ENCODE data around the gene CALHM5.
"Not testable (repeated sequence)": the region's sequence is repeated elsewhere in the genome, so short reads cannot be mapped to it uniquely, and the experiment has no call there.

CALHM5 gene

GRCh38 chr6:116483616-116484015 is 27.8 kb upstream of the CALHM5 start:
- Histone ChIP-seq H3K79me2 (ENCODE audit: insufficient read depth, low read depth) (no peaks in the 10 kb centered on the region), H2AFZ (ENCODE audit: low read depth) (no peak overlapping the region), H3K9ac (no peak overlapping the region), H3K27me3 (ENCODE audit: insufficient read depth, low read depth) (no peaks in the 10 kb centered on the region), H3K36me3 (ENCODE audit: insufficient read depth) (no peaks in the 10 kb centered on the region), H4K20me1 (ENCODE audit: insufficient read depth) (no peaks in the 10 kb centered on the region), H3K27ac (no peak overlapping the region), H3K4me1 (ENCODE audit: low read depth, poor library complexity, severe bottlenecking) (peaks cover 19% of the 10 kb centered on the region), H3K4me2 (no peak overlapping the region), H3K4me3 (IDR thresholded peaks at IDR 0.05; ENCODE audit: insufficient read depth, low read depth, low read length) (no peak overlapping the region)
- no peak for TF ChIP-seq CTCF (conservative IDR thresholded peaks at IDR 0.05; ENCODE audit: low read depth, low read length)

GRCh38 chr6:116485559-116486184 is 25.8 kb upstream of the CALHM5 start:
- H3K36me3 ChIP-seq (ENCODE audit: insufficient read depth): no peaks in the 10 kb centered on the region
- no peak overlapping the region for H3K27ac ChIP-seq
- no peak overlapping the region for H3K9ac ChIP-seq
- peaks cover 19% of the 10 kb centered on the region for H3K4me1 ChIP-seq (ENCODE audit: low read depth, poor library complexity, severe bottlenecking)
- H3K4me3 ChIP-seq (IDR thresholded peaks at IDR 0.05; ENCODE audit: insufficient read depth, low read depth, low read length): no peak overlapping the region
- no peak overlapping the region for H2AFZ ChIP-seq (ENCODE audit: low read depth)
- no peaks in the 10 kb centered on the region for H4K20me1 ChIP-seq (ENCODE audit: insufficient read depth)
- no peaks in the 10 kb centered on the region for H3K27me3 ChIP-seq (ENCODE audit: insufficient read depth, low read depth)
- no peak overlapping the region for H3K4me2 ChIP-seq
- H3K79me2 ChIP-seq (ENCODE audit: insufficient read depth, low read depth): no peaks in the 10 kb centered on the region
- no peak for TF ChIP-seq CTCF (conservative IDR thresholded peaks at IDR 0.05; ENCODE audit: low read depth, low read length)

- Histone ChIP-seq H3K27ac (no peak overlapping the region), H3K4me1 (ENCODE audit: low read depth, poor library complexity, severe bottlenecking) (no peaks in the 10 kb centered on the region), H3K4me3 (IDR thresholded peaks at IDR 0.05; ENCODE audit: insufficient read depth, low read depth, low read length) (no peak overlapping the region), H4K20me1 (ENCODE audit: insufficient read depth) (no peaks in the 10 kb centered on the region), H3K27me3 (ENCODE audit: insufficient read depth, low read depth) (no peaks in the 10 kb centered on the region), H3K36me3 (ENCODE audit: insufficient read depth) (no peaks in the 10 kb centered on the region), H3K4me2 (no peak overlapping the region), H3K9ac (no peak overlapping the region), H2AFZ (ENCODE audit: low read depth) (no peak overlapping the region), H3K79me2 (ENCODE audit: insufficient read depth, low read depth) (no peaks in the 10 kb centered on the region)
- no peak for TF ChIP-seq CTCF (conservative IDR thresholded peaks at IDR 0.05; ENCODE audit: low read depth, low read length)
Observed at GRCh38 chr6:116491610-116492330, 19.7 kb upstream of the CALHM5 start.

GRCh38 chr6:116492331-116493067 is 18.9 kb upstream of the CALHM5 start:
- Histone ChIP-seq H3K27ac (no peak overlapping the region), H3K4me1 (ENCODE audit: low read depth, poor library complexity, severe bottlenecking) (no peaks in the 10 kb centered on the region), H3K9ac (no peak overlapping the region), H3K4me3 (IDR thresholded peaks at IDR 0.05; ENCODE audit: insufficient read depth, low read depth, low read length) (no peak overlapping the region), H4K20me1 (ENCODE audit: insufficient read depth) (no peaks in the 10 kb centered on the region), H2AFZ (ENCODE audit: low read depth) (no peak overlapping the region), H3K79me2 (ENCODE audit: insufficient read depth, low read depth) (no peaks in the 10 kb centered on the region), H3K4me2 (no peak overlapping the region), H3K27me3 (ENCODE audit: insufficient read depth, low read depth) (no peaks in the 10 kb centered on the region), H3K36me3 (ENCODE audit: insufficient read depth) (no peaks in the 10 kb centered on the region)
- TF ChIP-seq CTCF (conservative IDR thresholded peaks at IDR 0.05; ENCODE audit: low read depth, low read length): no peak

GRCh38 chr6:116495161-116495560 is 16.3 kb upstream of the CALHM5 start:
- not testable (repeated sequence) for H3K27me3 ChIP-seq (ENCODE audit: insufficient read depth, low read depth); H3K36me3 ChIP-seq (ENCODE audit: insufficient read depth); H3K4me1 ChIP-seq (ENCODE audit: low read depth, poor library complexity, severe bottlenecking); H3K79me2 ChIP-seq (ENCODE audit: insufficient read depth, low read depth); H3K9ac ChIP-seq; H4K20me1 ChIP-seq (ENCODE audit: insufficient read depth); H3K27ac ChIP-seq; H3K4me2 ChIP-seq; H2AFZ ChIP-seq (ENCODE audit: low read depth); H3K4me3 ChIP-seq (IDR thresholded peaks at IDR 0.05; ENCODE audit: insufficient read depth, low read depth, low read length)
